ENCODE measurements around the gene SLC39A11.

- TF ChIP-seq CTCF (IDR thresholded peaks at IDR 0.05): no peak
- TF ChIP-seq POLR2A (IDR thresholded peaks at IDR 0.05): no peak
Measured at GRCh38 chr17:72640415-72641165, 451.9 kb downstream of the SLC39A11 start.
